Mucosa of gallbladder (tissue), 1 donor: Measurements from ENCODE around the gene ASTE1. TPM values are rescaled to one million over a fixed set of nuclear protein-coding genes. Genes with fewer than 3 reads are reported as not detected.
"Not testable (repeated sequence)": the region's sequence is repeated elsewhere in the genome, so short reads cannot be mapped to it uniquely, and the experiment has no call there.

Experiments
- DNase-seq: peaks from one replicate; pipeline ENCODE4 v3.0.0-alpha.2; 2020; ENCODE audit warnings: low spot score
- total RNA-seq: library from RNA; stranded (reverse); gene quantifications from one replicate; pipeline ENCODE4 v1.2.1, GENCODE V29; 2021
- donor health status: DM: no; HTN: no; CAD: no.

Gene ASTE1
- total RNA-seq, 1 donor from 2014 or later = 6.0 TPM

GRCh38 chr3:131009698-131010097 lies 16.9 kb downstream of the ASTE1 start:
- DNase-seq = no peak

GRCh38 chr3:131008326-131008725 lies 18.3 kb downstream of the ASTE1 start:
- no peak for DNase-seq

- DNase-seq = no peak
These were observed 18.8 kb downstream of the ASTE1 start for GRCh38 chr3:131007782-131008181.

- no peak for DNase-seq
These were observed 19.4 kb downstream of the ASTE1 start for GRCh38 chr3:131007256-131007655.

- DNase-seq = no peak
These were observed 22.0 kb downstream of the ASTE1 start for GRCh38 chr3:131004603-131005002.

- no peak for DNase-seq
These were observed 25.6 kb downstream of the ASTE1 start for GRCh38 chr3:131001071-131001470.

- DNase-seq = no peak
These were observed 29.3 kb downstream of the ASTE1 start for GRCh38 chr3:130997289-130997688.

GRCh38 chr3:130992344-130992743 lies 34.3 kb downstream of the ASTE1 start:
- DNase-seq = no peak

GRCh38 chr3:130991126-130991525 lies 35.5 kb downstream of the ASTE1 start:
- DNase-seq = no peak

- no peak for DNase-seq
These were observed 36.3 kb downstream of the ASTE1 start for GRCh38 chr3:130990282-130990681.

GRCh38 chr3:130981469-130981868 lies 45.2 kb downstream of the ASTE1 start:
- DNase-seq = no peak

GRCh38 chr3:130979117-130979516 lies 47.5 kb downstream of the ASTE1 start:
- DNase-seq = no peak

- DNase-seq = no peak
These were observed 49.9 kb downstream of the ASTE1 start for GRCh38 chr3:130976706-130977105.

- no peak for DNase-seq
These were observed 51.4 kb downstream of the ASTE1 start for GRCh38 chr3:130975251-130975650.

- DNase-seq = no peak
These were observed 52.4 kb downstream of the ASTE1 start for GRCh38 chr3:130974201-130974600.

- no peak for DNase-seq
These were observed 53.2 kb downstream of the ASTE1 start for GRCh38 chr3:130973406-130973805.

GRCh38 chr3:130972592-130972991 lies 54.0 kb downstream of the ASTE1 start:
- not testable (repeated sequence) for DNase-seq

- DNase-seq = no peak
These were observed 55.4 kb downstream of the ASTE1 start for GRCh38 chr3:130971208-130971607.

- DNase-seq = no peak
These were observed 57.0 kb downstream of the ASTE1 start for GRCh38 chr3:130969621-130970020.

GRCh38 chr3:130968221-130968620 lies 58.4 kb downstream of the ASTE1 start:
- DNase-seq = no peak

GRCh38 chr3:130967281-130967680 lies 59.3 kb downstream of the ASTE1 start:
- DNase-seq = no peak

GRCh38 chr3:130963878-130964277 lies 62.7 kb downstream of the ASTE1 start:
- no peak for DNase-seq
